ENCODE data around the gene MED8. TPM values are rescaled to one million over a fixed set of nuclear protein-coding genes. Genes with fewer than 3 reads are reported as not detected.
"Not testable (repeated sequence)": the region's sequence is repeated elsewhere in the genome, so short reads cannot be mapped to it uniquely, and the experiment has no call there.

MED8 gene
- polyA plus RNA-seq, 4 donors = 39.3 to 43.1 (median 41.2) TPM

DNA sequence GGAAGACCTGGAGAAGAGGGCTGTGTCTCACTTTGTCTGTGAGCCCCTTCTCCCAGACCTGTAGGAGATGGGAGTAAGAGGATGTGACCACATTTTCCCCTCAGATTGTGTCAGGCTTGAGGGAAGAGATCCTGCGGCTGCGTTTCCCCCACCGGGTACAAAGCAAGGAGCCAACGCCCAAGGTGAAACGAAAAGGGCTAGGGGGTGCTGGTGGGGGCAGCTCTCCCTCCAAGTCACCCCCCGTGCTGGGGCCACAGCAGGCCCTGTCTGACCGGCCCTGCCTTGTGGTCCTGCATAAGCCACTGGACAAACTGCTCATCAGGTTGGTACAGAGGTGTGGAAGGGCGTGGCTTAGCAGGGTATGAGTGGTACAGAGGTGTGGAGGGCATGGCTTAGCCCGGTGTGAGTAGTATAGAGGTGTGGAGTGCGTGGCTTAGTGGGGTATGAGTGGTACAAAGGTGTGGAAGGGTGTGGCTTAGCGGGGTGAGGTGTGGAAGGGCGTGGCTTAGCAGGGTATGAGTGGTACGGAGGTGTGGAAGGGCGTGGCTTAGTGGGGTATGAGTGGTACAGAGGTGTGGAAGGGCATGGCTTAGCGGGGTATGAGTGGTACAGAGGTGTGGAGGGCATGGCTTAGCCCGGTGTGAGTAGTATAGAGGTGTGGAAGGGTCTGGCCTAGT is 33.5 kb upstream of the MED8 start:
- no peak for DNase-seq (ENCODE audit: low read depth in 4 of 4, low spot score in 3 of 4)

DNA sequence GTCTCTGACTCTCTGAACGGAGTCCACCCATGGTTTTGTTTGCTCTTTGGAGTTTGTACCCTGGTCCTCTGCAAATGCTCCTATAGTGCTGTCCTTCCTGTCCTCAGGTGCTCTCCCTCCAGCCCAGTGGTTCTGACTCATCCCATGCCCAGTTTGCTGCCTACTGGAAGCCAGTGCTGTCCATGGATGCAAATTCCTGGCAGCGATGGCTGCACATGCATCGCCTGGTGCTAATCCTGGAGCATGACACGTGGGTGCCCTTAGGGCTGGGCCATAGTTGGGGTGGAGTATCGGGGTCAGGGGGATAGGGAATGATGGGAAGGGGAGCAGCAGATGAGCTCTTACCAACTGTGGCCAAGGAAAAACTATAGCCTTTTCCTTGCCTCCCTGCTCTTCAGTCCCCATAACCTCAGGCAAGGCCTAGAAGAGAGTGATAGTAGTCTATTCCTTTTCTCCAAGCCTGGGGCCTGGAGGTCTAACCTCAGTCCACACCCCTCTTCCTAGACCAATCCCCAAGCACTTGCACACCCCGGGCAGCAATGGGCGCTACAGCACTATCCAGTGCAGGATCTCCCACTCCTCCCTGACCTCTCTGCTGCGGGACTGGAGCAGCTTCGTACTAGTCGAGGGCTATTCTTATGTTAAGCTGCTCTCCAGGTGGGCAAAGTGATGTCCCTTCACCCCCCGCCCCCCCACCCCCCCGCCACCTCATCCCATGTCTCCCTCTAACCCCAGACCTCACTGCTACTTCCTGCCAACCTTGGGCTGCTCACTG is 32.6 kb upstream of the MED8 start:
- DNase-seq (ENCODE audit: low read depth in 4 of 4, low spot score in 3 of 4) = no peak

DNA sequence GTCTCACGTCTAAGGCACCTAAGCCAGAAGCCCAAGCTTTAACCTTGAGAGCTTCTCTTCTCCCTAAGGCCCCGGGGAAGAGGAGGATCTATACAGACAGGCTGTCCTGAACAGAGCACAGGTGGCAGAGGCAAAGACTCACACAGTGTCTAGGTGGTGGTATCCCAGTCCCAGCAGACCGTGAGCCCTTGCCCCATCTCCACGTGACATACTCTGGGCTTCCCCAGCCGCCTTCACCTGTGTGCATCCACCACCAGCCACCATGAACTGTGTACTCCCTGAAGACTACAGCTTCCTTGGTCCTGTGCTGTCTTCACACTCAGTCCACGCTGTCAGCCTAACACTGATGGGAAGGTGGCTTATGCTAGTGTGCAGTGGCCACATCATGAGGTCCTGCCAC is 31.8 kb upstream of the MED8 start:
- no peak for DNase-seq (ENCODE audit: low read depth in 4 of 4, low spot score in 3 of 4)

DNA sequence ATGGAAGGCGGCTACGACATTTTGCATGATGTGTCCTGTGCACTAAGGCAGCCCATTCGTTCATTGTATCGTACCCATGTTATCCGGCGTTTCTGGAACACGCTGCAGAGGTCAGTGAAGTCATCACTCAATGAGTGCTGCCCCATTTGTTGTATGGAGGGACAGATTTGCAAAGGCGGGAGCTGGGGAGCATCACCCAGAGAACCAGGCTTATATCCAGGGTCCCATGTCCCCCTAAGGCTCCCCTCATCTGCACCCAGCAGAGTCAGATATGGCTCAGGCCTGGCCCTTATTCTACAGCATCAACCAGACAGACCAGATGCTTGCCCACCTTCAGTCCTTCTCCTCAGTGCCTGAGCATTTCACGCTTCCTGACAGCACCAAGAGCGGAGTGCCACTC is 31.3 kb upstream of the MED8 start:
- no peak for DNase-seq (ENCODE audit: low read depth in 4 of 4, low spot score in 3 of 4)

DNA sequence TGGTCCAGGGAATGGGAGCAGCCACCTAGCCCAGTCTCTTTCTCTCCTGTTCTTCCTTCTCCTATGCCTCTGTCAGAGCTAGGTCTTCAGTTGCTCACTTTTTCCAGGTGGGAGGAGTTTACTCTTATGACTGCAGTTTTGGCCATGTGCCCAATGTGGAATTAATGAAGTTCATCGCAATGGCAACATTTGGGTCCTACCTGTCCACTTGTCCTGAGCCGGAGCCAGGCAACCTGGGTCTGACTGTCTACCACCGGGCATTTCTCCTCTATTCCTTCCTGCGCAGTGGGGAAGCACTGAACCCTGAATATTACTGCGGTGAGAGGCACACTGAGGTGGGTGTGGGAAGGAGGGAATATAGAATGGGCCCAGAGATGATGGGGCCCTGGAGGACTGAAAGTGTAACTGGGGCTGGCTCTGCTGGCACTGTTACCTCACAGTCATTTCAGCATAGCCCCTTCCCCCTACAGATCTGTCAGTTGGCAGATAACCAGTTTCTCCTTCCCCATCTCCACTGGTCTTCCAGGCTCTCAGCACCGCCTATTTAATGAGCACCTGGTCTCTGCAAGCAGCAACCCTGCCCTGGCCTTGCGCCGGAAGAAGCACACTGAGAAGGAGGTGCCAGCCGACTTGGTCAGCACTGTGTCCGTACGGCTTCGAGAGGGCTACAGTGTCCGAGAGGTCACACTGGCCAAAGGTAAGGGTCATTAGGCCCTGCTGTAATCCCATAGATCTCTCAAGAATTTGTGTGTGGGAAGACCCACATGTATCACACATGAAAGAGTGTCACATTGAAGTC is 30.2 kb upstream of the MED8 start:
- DNase-seq (ENCODE audit: low read depth in 4 of 4, low spot score in 3 of 4) = no peak

DNA sequence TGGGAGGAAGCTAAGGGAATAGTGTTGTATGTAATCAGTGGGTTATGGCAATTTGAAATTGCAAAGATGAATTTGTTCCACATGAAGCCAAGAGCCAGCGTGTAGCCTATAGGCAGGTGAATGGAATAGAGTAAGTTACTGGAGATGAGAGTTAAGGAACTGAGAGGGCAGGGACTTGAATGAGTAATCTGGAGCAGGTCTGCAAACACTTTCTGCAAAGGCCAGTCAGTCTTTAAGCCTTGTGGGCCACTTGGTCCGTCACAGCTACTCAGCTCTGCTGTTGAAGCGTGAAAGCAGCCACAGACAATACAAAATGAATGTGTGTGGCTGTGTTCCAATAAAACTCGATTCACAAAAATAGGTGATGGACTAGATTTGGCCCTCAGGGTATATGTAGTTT is 29.3 kb upstream of the MED8 start:
- no peak for DNase-seq (ENCODE audit: low read depth in 4 of 4, low spot score in 3 of 4)

DNA sequence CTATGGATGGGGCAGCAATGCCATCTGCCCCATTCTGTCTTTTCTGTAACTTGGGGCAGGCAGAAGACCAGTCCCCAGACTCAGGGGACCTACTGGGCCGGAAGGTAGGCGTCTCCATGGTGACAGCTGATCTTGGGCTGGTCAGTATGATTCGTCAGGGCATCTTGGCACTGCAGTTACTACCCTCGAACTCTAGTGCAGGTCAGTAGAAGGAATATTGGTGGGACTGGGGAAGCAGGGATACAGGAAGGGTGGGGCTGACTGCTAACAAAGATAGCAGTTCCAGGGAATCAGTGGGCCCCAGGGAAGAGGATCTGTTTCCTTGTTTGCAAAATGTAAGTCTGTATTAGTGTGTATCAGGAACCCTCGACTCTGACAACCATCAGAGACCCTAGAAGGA is 26.3 kb upstream of the MED8 start:
- DNase-seq (ENCODE audit: low read depth in 4 of 4, low spot score in 3 of 4) = no peak

DNA sequence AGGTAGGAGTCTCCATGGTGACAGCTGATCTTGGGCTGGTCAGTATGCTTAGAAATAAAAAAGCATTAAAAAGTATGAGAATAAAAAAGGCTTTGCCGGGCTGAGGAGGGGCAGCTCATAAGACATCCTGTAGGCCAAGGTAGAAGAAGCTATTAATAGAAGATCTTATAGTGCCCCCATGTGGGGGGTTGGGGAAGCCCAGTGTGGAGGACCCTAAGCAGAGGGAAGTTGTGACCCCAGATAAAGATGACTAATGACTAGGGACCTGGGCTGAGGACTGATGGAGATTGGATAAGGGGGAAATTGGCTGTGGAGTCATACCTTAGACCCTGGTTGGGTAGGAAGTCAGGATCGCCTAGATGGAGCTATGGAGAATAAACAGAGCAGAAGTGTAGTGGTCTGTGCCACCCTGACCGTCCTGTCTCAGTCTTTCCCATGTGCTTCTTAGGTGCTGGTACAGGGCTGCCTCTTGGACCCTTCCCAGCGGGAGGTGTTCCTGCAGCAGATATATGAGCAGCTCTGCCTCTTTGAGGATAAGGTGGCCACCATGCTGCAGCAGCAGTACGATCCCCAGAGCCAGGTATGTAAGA is 25.1 kb upstream of the MED8 start:
- peak in 3 of 4 donors; percentile 18 to 28 (median 20) for DNase-seq (ENCODE audit: low read depth in 4 of 4, low spot score in 3 of 4)

DNA sequence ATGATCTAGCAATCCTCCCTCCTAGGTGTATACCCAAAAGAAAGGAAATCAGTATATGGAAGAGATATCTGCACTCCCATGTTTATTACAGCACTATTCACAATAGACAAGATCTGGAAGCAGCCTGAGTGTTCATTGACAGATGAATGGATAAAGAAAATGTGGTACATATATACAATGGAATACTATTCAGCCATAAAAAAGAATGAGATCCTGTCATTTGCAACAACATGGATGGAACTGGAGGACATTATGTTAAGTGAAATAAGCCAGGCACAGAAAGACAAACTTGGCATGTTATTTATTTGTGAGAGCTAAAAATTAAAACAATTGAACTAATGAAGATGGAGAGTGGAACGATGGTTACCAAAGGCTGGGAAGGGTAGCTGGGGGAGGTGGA is 23.8 kb upstream of the MED8 start:
- not testable (repeated sequence) for DNase-seq (ENCODE audit: low read depth in 4 of 4, low spot score in 3 of 4)

DNA sequence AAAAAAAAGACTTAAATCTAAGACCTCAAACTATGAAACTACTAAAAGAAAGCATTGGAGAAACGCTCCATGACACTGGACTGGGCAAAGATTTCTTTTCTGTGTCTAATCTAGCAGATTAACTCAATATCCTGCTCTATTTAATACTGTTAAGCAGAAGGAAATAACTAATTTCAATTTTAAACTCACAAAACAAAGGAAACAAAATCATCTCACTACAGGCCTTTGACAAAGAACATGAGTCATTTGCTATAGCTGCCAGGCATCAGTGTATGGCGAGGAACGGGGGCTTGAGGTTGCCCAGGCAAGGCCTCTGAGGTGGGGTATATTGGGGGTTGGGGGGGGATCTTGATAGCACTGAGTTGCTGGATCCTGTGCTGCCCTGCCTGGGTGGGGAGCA is 21.0 kb upstream of the MED8 start:
- no peak for DNase-seq (ENCODE audit: low read depth in 4 of 4, low spot score in 3 of 4)

DNA sequence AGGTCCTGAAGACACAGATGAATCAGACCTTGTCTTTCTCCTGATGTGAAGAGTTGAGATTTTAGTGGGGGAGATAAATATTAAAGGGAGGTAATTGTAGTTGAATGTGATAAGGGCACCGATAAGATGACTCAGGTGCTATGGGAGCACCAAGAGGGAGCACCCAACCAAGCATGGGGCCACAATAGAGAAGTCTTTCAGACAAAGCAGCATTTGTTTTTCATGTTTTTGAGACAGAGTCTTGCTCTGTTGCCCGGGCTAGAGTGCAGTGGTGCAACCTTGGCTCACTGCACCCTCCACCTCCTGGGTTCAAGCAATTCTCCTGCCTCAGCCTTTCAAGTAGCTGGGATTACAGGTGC is 16.3 kb upstream of the MED8 start:
- DNase-seq (ENCODE audit: low read depth in 4 of 4, low spot score in 3 of 4) = no peak

DNA sequence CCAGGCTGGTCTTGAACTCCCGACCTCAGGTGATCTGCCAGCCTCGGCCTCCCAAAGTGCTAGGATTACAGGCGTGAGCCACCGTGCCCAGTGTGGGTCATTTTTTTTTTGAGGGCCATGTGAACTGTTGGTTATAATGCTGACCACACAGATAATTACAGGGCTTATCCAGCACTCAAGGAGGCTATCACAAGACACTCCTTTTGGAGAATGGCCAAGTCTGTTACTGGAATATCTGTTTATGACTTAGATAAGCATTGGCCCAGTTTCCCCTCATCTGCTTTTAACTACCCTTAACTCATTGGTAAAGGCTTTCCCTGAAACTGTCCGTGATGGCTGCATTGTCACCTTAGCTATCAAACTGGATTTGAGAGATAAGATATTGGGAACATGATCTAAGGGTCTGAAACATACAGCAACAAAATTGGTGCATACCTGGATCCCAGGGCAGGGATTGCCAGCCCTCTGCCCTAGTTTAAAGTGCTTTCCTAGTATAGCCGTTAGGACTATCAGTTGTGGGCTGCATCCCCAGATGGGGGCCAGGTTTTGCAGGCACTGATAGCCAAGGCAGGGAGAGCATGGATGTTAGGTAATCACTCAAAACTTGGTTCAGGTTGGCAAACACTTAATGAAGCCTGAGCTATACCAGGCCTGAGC is 15.7 kb upstream of the MED8 start:
- no peak for DNase-seq (ENCODE audit: low read depth in 4 of 4, low spot score in 3 of 4)

DNA sequence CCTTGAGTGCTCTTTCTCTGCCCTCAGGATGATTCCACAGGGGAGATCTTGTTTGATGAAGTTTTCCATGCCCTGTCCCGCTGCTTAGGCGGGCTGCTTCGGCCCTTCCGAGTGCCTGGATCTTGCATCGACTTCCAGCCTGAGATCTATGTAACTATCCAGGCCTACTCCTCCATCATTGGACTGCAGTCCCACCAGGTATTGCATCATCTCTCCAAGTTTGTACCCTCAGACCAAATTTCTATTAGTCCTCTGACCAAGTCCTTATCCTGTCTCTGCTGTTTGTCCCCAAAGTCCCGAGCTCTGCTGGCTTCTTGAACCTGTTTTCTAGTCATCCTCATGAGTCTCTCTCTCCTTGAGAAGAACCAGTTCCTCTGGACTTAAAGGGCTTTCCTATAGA is 14.8 kb upstream of the MED8 start:
- DNase-seq (ENCODE audit: low read depth in 4 of 4, low spot score in 3 of 4) = no peak

DNA sequence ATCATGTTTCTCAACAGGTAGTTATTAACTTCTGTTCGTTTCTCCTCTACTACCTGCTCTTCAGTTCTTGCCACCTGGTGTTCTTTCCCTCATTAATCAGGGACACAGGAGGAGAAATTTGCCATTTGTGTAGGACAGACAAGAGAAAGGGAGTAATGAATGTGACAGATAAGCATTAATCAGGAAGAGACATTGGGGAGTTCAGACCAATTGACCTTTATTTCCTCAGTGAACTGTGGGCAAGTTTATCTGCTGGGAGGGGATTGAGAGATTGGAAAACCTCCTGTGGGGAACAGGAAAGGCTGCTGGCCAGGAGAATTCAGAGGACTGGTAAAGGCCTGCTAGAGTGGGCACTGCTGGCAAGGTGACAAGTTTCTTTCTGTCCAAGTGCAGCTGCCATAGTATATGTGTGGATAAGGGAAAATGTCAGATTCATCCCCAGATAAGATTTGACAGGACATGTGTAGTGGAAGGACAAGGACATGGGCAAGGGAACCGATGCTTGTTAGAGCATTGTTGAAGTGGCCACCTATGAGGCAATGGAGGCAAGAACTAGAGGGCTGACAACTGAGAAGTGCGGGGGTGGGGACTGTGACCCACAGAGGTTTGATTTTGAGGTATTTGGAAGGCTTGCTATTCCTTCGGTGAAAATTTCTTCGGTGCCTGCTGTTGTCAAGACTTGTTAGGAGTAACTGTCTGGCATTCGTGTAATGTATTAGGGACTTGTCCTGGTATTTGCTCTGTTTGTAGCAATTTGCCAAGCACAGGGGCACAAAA is 12.7 kb upstream of the MED8 start:
- no peak for DNase-seq (ENCODE audit: low read depth in 4 of 4, low spot score in 3 of 4)

DNA sequence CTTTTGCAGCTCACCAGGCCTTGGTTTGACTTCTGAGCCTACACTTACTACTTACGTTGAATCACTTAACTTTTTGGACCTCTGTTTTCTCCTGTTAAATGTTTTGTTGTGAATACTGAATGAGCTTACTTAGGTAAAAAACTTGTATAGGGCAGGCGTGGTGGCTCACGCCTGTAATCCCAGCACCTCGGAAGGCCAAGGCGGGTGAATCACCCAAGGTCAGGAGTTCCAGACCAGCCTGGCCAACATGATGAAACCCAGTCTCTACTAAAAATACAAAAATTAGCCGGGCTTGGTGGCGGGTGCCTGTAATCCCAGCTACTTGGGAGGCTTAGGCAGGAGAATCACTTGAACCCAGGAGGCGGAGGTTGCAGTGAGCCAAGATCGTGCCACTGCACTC is 10.8 kb upstream of the MED8 start:
- not testable (repeated sequence) for DNase-seq (ENCODE audit: low read depth in 4 of 4, low spot score in 3 of 4)

DNA sequence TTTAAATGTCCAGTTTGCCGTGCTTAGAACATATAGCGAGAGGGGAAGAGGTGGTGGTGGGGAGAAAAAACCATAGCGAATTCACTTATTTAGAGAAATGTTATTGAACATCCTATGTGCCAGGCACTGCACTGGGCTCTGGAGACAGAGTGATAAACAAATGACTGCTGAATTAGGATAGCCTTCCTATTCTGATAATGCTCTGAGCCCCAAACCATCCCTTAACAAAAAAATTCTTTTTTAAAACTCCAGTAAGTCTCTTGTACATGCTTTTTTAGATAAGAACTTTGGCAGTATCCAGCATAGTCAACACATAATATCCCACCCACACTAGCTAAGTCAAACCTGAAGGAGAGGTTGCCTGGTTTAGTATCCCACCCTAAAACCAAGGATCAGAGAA is 8.6 kb upstream of the MED8 start:
- no peak for DNase-seq (ENCODE audit: low read depth in 4 of 4, low spot score in 3 of 4)

DNA sequence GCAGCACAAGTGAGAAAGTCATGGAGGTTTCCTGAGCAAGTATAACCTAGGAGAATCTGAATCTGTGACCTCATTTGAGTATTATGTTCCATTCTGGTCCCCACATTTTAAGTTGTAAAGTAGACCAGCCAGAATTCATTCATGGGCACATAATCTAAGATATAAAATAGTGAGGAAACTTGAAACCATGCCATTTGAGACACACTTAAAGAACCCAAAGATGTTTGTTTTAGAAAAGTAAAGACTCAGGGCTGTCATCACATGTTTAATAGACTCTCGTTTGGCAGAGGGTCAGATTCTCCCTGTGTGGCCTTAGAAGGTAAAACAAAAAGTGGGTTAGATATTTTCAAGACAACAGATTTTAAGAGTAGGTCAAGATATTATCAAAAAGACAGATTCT is 6.5 kb upstream of the MED8 start:
- DNase-seq (ENCODE audit: low read depth in 4 of 4, low spot score in 3 of 4) = no peak

DNA sequence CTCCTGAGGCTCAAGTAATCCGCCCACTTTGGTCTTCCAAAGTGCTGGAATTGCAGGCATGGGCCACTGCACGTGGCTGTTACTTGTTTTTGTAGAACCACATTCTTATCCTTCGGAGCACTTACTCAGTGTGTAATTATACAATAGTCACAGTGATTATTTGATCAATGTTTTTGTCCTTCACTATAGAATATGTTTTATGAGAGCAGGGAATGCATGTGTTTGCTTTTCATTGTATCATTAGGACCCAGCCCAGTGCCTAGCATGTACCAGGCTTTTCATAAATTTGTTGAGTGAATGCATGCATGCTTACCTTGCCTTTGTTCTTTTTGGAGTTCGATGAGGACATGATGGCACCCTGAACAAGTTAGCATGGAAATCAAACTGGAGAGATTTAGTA is 5.9 kb upstream of the MED8 start:
- DNase-seq (ENCODE audit: low read depth in 4 of 4, low spot score in 3 of 4) = no peak

DNA sequence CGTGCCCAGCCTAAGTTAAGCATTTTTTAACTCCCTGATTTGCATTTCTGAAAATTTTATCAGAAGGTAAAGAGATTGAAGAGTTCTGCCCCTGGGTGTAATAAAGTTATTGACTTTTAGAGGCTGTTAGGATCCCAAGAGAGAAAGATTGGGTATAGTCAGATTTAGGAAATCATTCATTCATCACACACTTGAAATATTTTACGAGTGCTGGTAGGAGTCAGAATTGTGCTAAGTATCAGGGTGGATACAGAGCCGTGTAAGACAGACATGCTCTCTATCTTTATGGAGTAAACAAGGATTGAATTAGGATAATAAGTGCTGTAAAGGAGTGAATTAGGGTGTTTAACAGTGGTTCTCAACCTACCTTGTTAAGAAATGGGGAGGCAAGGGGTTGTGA is 3.1 kb upstream of the MED8 start:
- no peak for DNase-seq (ENCODE audit: low read depth in 4 of 4, low spot score in 3 of 4)

DNA sequence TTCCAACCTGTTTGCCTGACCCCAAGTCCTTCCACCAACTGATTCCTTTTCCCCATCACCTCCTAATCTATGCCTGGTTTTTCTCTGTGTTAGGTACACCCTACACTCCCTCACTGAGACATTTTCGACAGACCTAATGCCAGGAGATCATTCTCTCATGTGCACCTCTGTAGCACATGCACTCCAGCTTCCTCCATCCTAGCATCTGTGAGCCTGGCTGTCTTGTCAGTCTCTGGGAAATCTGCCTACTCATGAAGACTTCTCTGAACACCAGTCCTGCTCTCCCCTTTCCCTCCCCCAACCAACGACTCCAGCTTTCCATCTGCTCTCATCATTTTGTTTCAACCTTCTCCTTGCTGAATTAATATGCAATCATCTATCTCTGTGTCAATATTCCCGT is 987 bp downstream of the MED8 start:
- no peak for DNase-seq (ENCODE audit: low read depth in 4 of 4, low spot score in 3 of 4)
